Stimulated activated CD8-positive, alpha-beta memory T cell treated with anti-CD3 and anti-CD28 coated beads, Interleukin-12 subunit alpha, Interleukin-12 subunit beta, amount 100 ng/mL, for 24 hours (primary cell): Measurements from ENCODE around the gene SEPTIN6.
"Not testable (repeated sequence)": the region's sequence is repeated elsewhere in the genome, so short reads cannot be mapped to it uniquely, and the experiment has no call there.

Experiments used
- DNase-seq: peaks from one replicate; pipeline ENCODE4 v3.0.0-alpha.2; 2020; ENCODE audit errors: extremely low read depth

The SEPTIN6 gene

GRCh38 chrX:119690921-119691716, 1.8 kb downstream of the SEPTIN6 start:
- peak; percentile 30 for DNase-seq

GRCh38 chrX:119688911-119689321, 4.1 kb downstream of the SEPTIN6 start:
- DNase-seq = no peak

GRCh38 chrX:119687661-119688413, 5.1 kb downstream of the SEPTIN6 start:
- no peak for DNase-seq

- no peak for DNase-seq
These were observed 6.8 kb downstream of the SEPTIN6 start for GRCh38 chrX:119686087-119686691.

- DNase-seq = no peak
These were observed 7.5 kb downstream of the SEPTIN6 start for GRCh38 chrX:119685225-119686066.

- no peak for DNase-seq
These were observed 8.1 kb downstream of the SEPTIN6 start for GRCh38 chrX:119684916-119685224.

- DNase-seq = not testable (repeated sequence)
These were observed 8.7 kb downstream of the SEPTIN6 start for GRCh38 chrX:119684312-119684711.

GRCh38 chrX:119682019-119682989, 10.7 kb downstream of the SEPTIN6 start:
- DNase-seq = no peak

GRCh38 chrX:119677654-119677981, 15.3 kb downstream of the SEPTIN6 start:
- DNase-seq = no peak

GRCh38 chrX:119676949-119677653, 15.9 kb downstream of the SEPTIN6 start:
- no peak for DNase-seq

- no peak for DNase-seq
These were observed 19.6 kb downstream of the SEPTIN6 start for GRCh38 chrX:119673336-119673735.

- no peak for DNase-seq
These were observed 20.5 kb downstream of the SEPTIN6 start for GRCh38 chrX:119672426-119672825.

- no peak for DNase-seq
These were observed 23.4 kb downstream of the SEPTIN6 start for GRCh38 chrX:119669424-119670037.

GRCh38 chrX:119667111-119667878, 25.7 kb downstream of the SEPTIN6 start:
- no peak for DNase-seq

- not testable (repeated sequence) for DNase-seq
These were observed 28.1 kb downstream of the SEPTIN6 start for GRCh38 chrX:119664877-119665276.

GRCh38 chrX:119661486-119661885, 31.5 kb downstream of the SEPTIN6 start:
- no peak for DNase-seq

- DNase-seq = no peak
These were observed 33.4 kb downstream of the SEPTIN6 start for GRCh38 chrX:119659522-119659921.

- peak; percentile 11 for DNase-seq
These were observed 37.8 kb downstream of the SEPTIN6 start for GRCh38 chrX:119655125-119655524.

- DNase-seq = no peak
These were observed 38.8 kb downstream of the SEPTIN6 start for GRCh38 chrX:119654112-119654531.
